Muscle of back (tissue), 11 donors: ENCODE data around the gene ALDH5A1. TPM values are rescaled to one million over a fixed set of nuclear protein-coding genes. Genes with fewer than 3 reads are reported as not detected.
A peak's percentile ranks its signal among the peaks of the same experiment; 100 is the strongest.

Experiments
- DNase-seq, 3 donors: peaks; one replicate each; pipeline versions ENCODE4 v3.0.0 to v3.0.0-alpha.2; 2013
- polyA plus RNA-seq, 10 donors: library from polyadenylated mRNA; unstranded; fragments of 120-200 nt; gene quantifications; one replicate each; pipeline ENCODE4 v1.2.1, GENCODE V29; 2013; ENCODE audit not compliant: insufficient read length in 10 of 10

Gene ALDH5A1
- polyA plus RNA-seq, 10 donors = 5.8 to 11.0 (median 8.5) TPM

GRCh38 chr6:24565196-24565595, 70.4 kb downstream of the ALDH5A1 start:
- DNase-seq = no peak

- DNase-seq = no peak
These were observed 71.4 kb downstream of the ALDH5A1 start for GRCh38 chr6:24566020-24566767.

DNA sequence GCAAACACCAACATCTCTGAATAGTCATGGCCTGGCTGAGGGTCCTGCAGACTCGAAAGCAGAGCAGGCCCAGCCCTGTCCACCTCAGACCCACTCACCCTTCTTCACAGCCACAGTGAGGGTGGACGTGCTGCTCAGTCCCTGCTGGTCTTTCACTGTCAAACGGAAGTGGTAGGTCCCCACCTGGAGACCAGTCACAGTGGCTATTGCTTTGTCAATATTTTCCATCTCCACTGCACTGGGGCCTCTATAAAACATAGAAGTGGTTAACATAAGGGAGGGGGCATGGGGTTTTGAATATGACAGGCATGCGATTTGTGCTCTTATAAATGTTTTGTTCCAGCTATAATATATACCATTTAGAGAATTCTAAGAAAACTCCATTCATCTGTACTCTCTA, 73.9 kb downstream of the ALDH5A1 start:
- DNase-seq = no peak

- DNase-seq = no peak
These were observed 75.0 kb downstream of the ALDH5A1 start for GRCh38 chr6:24569811-24570210.

GRCh38 chr6:24571361-24571760, 76.6 kb downstream of the ALDH5A1 start:
- no peak for DNase-seq

DNA sequence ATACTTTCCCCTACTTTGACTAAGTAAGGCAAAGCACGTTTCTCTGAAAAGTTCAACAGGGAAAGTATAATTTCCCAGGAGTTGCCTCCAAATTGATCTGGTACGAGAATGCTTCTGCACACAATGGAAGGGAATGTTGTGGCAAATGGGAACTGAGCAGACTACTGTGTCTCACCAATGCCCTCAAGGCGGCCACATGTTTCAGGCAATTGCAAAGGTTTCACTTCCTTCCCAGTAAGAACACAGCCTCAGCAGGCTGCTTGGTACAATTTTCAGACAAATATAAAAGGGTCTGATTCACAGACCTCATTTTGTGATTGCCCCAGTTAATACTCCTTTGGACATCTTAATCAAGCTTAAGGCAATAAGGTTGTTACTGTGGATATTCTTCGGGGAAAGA, 80.0 kb downstream of the ALDH5A1 start:
- DNase-seq = peak in 1 of 3 donors; percentile 7

DNA sequence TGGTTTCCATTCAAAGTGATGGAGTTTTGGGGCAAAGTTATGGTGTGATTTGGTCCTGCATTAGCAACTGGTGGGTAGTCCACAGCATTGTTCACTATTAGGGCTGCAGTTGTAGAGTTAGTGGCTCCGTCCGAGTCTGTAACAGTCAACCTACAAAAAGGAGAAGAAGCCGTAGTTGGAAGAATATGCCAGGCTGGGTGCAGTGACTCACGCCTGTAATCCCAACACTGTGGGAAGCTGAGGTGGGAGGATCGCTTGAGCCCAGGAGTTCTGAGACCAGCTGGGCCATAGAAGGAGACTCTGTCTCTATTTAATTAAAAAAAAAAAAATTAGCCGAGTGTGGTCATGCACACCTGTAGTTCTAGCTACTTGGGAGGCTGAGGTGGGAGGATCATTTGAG, 81.7 kb downstream of the ALDH5A1 start:
- no peak for DNase-seq

GRCh38 chr6:24581084-24581669, 86.4 kb downstream of the ALDH5A1 start:
- peak; percentile 42 to 71 (median 49) for DNase-seq

- peak; percentile 48 to 80 (median 66) for DNase-seq
These were observed 89.0 kb downstream of the ALDH5A1 start for GRCh38 chr6:24583463-24584381.

DNA sequence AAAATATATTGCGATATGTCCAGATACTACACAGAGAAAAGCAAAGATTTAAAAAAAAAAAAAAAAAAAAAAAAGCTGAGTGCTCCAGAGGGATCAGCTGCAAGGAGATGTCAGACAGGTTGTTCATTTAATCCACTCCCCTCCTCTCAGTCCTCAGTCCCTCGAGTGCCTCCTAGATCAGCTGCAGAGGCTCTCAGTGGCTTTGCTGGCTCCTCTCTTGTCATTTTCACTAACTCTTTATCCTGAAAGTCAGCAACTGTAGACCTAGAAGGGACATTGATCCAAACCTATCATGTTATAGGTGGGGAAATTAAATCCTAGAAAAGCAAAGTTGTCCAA, 89.6 kb downstream of the ALDH5A1 start:
- no peak for DNase-seq

Other genes starting within 250 kb of the ALDH5A1 start
- gene DCDC2, start 136.9 kb upstream of the ALDH5A1 start, polyA plus RNA-seq = under 1 TPM; 0.05 to 0.22 (median 0.14) TPM
- gene MRS2, start 92.0 kb upstream of the ALDH5A1 start, polyA plus RNA-seq = 10 to 100 TPM; 16.2 to 26.7 (median 20.4) TPM
- 1 to 10 TPM; 1.1 to 3.0 (median 1.7) TPM for gene GPLD1, start 5.4 kb upstream of the ALDH5A1 start, polyA plus RNA-seq
- under 1 TPM in 8 of 10 donors, not detected in 2; 0.04 to 0.11 (median 0.08) TPM for gene KIAA0319, start 151.2 kb downstream of the ALDH5A1 start, polyA plus RNA-seq
- gene TDP2, start 171.9 kb downstream of the ALDH5A1 start, polyA plus RNA-seq = 10 to 100 TPM; 22.8 to 29.5 (median 27.6) TPM
- gene ACOT13, start 172.1 kb downstream of the ALDH5A1 start, polyA plus RNA-seq = 10 to 100 TPM; 14.4 to 20.0 (median 16.5) TPM
- gene C6orf62, start 224.2 kb downstream of the ALDH5A1 start, polyA plus RNA-seq = 10 to 100 TPM; 81.6 to 95.0 (median 88.4) TPM